Tibial nerve (tissue), 3 donors: ENCODE results near the gene ZNF385D.

Source experiments
- EP300 ChIP-seq, 2 donors: sonication (generic); formaldehyde crosslinking; IDR thresholded peaks; one replicate each; pipeline ENCODE4 v1.6.1; 2017; ENCODE audit warnings: antibody characterized with exemption in 2 of 2, mild to moderate bottlenecking in 1 of 2
- POLR2A ChIP-seq, 2 donors: fragments of 450-650 bp; IDR thresholded peaks; one replicate each; pipeline ENCODE4 v1.6.1; 2017; ENCODE audit warnings: antibody characterized with exemption in 2 of 2, mild to moderate bottlenecking in 2 of 2, moderate library complexity in 2 of 2

DNA sequence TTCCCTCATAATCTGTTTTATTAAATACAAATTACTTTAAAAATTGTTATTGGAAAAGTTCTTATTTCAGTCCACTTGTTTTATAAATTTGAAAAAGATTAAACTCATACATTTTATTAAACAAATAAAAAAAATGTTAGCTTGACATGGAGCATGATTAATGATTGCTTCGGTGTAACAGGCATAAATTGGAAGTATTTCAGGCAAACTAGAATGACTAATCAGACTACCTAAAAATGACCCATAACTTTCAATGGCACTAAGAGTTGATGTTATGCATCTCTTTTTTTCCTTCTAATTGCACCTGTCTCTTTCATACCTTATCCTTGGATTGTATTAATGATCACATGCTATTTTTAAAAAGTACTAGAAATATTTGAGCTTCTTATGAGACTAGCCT, 343.3 kb downstream of the ZNF385D start:
- TF ChIP-seq POLR2A (IDR thresholded peaks at IDR 0.05), result no peak
- TF ChIP-seq EP300 (IDR thresholded peaks at IDR 0.05), result no peak
